ENCODE measurements around the gene HEXIM1. TPM values are rescaled to one million over a fixed set of nuclear protein-coding genes. Genes with fewer than 3 reads are reported as not detected.
A peak's percentile ranks its signal among the peaks of the same experiment; 100 is the strongest.

The HEXIM1 gene
- total RNA-seq, 1 donor from 2014 or later, result 19.8 TPM

GRCh38 chr17:45139533-45139920, 8.7 kb upstream of the HEXIM1 start:
- intact Hi-C loops (cut with DNase I), result no loop called here
- no peak for DNase-seq (ENCODE audit: low spot score)

GRCh38 chr17:45143094-45143670, 5.1 kb upstream of the HEXIM1 start:
- intact Hi-C loops (cut with DNase I), result no loop called here
- no peak for DNase-seq (ENCODE audit: low spot score)

GRCh38 chr17:45143767-45144198, 4.5 kb upstream of the HEXIM1 start:
- peak; percentile 85 for DNase-seq (ENCODE audit: low spot score)
- intact Hi-C loops (cut with DNase I), result no loop called here

- DNase-seq (ENCODE audit: low spot score), result peak; percentile 77
- intact Hi-C loops (cut with DNase I), result no loop called here
Measured at GRCh38 chr17:45144199-45145034, 3.9 kb upstream of the HEXIM1 start.

GRCh38 chr17:45145035-45145389, 3.3 kb upstream of the HEXIM1 start:
- intact Hi-C loops (cut with DNase I), result no loop called here
- DNase-seq (ENCODE audit: low spot score), result peak; percentile 70

GRCh38 chr17:45146166-45146565, 2.1 kb upstream of the HEXIM1 start:
- intact Hi-C loops (cut with DNase I), result no loop called here

GRCh38 chr17:45146592-45146889, 1.7 kb upstream of the HEXIM1 start:
- DNase-seq (ENCODE audit: low spot score), result no peak
- intact Hi-C loops (cut with DNase I), result no loop called here

More at GRCh38 chr17:45146166-45146565, 2.1 kb upstream of the HEXIM1 start:
- peak; percentile 71 for DNase-seq (ENCODE audit: low spot score)

- intact Hi-C loops (cut with DNase I), result no loop called here
- DNase-seq (ENCODE audit: low spot score), result peak; percentile 75
Measured at GRCh38 chr17:45146890-45147580, 1.2 kb upstream of the HEXIM1 start.

- peak; percentile 89 for DNase-seq (ENCODE audit: low spot score)
- intact Hi-C loops (cut with DNase I), result loop anchor here (1.0 kb wide), 1 partner anchor 14 kb away; the partner anchor contains the start of gene HEXIM2
Measured at GRCh38 chr17:45147581-45148182, 593 bp upstream of the HEXIM1 start.

GRCh38 chr17:45149037-45149668, 878 bp downstream of the HEXIM1 start:
- intact Hi-C loops (cut with DNase I), result no loop called here
- DNase-seq (ENCODE audit: low spot score), result peak; percentile 93

GRCh38 chr17:45149669-45150664, 1.7 kb downstream of the HEXIM1 start:
- peak; percentile 84 for DNase-seq (ENCODE audit: low spot score)
- intact Hi-C loops (cut with DNase I), result no loop called here

GRCh38 chr17:45150911-45151809, 2.9 kb downstream of the HEXIM1 start:
- intact Hi-C loops (cut with DNase I), result no loop called here
- DNase-seq (ENCODE audit: low spot score), result no peak

- intact Hi-C loops (cut with DNase I), result no loop called here
- DNase-seq (ENCODE audit: low spot score), result no peak
Measured at GRCh38 chr17:45155029-45155428, 6.8 kb downstream of the HEXIM1 start.

GRCh38 chr17:45155483-45155882, 7.2 kb downstream of the HEXIM1 start:
- intact Hi-C loops (cut with DNase I), result no loop called here
- no peak for DNase-seq (ENCODE audit: low spot score)

- intact Hi-C loops (cut with DNase I), result no loop called here
- no peak for DNase-seq (ENCODE audit: low spot score)
Measured at GRCh38 chr17:45156242-45156641, 8.0 kb downstream of the HEXIM1 start.

- intact Hi-C loops (cut with DNase I), result loop anchor here (1.0 kb wide), 1 partner anchor 12 kb away; the partner anchor contains the start of gene HEXIM1
- peak; percentile 89 for DNase-seq (ENCODE audit: low spot score)
Measured at GRCh38 chr17:45160447-45161287, 12.4 kb downstream of the HEXIM1 start.
